C4-2B (cell line): ENCODE data around the gene TMEM200B.

Experiments
- ZFX ChIP-seq: fragments of 450-650 bp; IDR thresholded peaks from 2 replicates; pipeline ENCODE4 v1.6.1; 2017
- TF ChIP-seq, protein P1 (sequence below): fragments of 450-650 bp; conservative IDR thresholded peaks from 2 replicates; pipeline ENCODE4 v1.5.1; 2017; ENCODE audit warnings: mild to moderate bottlenecking

DNA sequence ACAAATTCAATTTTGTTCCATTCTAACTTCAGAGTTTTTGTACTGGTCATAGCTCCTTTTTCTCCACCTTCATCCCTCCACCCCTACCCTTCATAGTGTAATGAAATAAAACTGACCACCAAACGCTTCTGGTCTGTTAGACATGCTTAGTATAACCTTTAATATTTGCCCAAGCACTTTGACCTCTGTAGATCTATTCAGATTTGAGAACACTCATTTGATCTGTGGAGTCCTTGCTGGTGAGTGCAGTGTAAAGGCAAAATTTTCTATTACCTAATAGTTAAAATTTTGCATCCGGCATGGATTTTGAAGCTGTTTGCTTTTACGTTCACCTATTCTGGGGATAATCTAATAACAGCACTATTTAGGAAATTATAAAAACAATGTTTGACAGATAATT lies 41.2 kb downstream of the TMEM200B start:
- TF ChIP-seq, protein P1, sequence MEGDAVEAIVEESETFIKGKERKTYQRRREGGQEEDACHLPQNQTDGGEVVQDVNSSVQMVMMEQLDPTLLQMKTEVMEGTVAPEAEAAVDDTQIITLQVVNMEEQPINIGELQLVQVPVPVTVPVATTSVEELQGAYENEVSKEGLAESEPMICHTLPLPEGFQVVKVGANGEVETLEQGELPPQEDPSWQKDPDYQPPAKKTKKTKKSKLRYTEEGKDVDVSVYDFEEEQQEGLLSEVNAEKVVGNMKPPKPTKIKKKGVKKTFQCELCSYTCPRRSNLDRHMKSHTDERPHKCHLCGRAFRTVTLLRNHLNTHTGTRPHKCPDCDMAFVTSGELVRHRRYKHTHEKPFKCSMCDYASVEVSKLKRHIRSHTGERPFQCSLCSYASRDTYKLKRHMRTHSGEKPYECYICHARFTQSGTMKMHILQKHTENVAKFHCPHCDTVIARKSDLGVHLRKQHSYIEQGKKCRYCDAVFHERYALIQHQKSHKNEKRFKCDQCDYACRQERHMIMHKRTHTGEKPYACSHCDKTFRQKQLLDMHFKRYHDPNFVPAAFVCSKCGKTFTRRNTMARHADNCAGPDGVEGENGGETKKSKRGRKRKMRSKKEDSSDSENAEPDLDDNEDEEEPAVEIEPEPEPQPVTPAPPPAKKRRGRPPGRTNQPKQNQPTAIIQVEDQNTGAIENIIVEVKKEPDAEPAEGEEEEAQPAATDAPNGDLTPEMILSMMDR: no peak
- no peak for TF ChIP-seq ZFX
